ENCODE data around the gene DDAH1. TPM values are rescaled to one million over a fixed set of nuclear protein-coding genes. Genes with fewer than 3 reads are reported as not detected.
"Not testable (repeated sequence)": the region's sequence is repeated elsewhere in the genome, so short reads cannot be mapped to it uniquely, and the experiment has no call there.

Gene DDAH1
- total RNA-seq, 3 donors from 2014 or later: 0.16 to 0.48 (median 0.21) TPM

DNA sequence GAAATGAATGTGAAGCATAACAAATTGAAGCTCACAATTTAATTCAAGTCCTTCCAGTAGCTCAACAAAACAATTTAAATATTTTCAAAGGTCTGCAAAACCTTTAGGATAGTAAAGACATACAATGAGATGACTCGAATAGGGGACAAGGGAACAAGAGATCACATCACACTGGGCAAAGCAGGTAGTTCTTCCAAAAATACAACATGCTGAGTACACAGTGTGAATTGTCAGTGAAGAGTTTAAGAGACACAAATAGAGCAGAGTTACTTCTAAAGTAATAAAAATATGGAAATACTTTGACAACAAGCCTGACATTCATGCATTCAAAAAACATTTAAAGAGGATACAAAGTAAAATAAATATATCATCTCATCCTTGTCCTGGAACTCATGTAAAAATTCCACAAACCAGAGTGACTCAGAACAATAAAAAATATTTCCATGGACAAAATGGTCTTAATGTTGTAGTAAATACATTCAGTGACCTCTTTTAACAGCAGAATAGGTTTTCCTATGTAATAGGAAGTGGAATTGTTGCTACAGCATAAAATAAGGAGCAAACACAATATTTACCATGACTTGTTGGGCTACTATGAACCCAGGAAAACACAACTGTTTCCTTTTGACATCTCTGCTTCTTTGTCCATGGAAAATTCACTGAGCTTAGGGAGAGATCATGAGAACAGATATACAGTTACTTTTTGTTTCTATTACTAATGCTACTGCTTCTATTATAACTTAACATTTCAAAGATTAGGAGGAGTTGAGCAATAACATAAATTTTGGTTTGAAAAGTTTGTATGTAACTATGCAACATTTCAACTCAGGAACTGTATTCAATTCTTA, 104.9 kb downstream of the DDAH1 start:
- Mint-ChIP-seq H3K36me3 (ENCODE audit: insufficient read depth) (no peaks in the 10 kb centered on the region), H3K9me3 (no peaks in the 10 kb centered on the region), H3K4me3 (no peak overlapping the region), H3K27me3 (ENCODE audit: low read depth) (no peaks in the 10 kb centered on the region), H3K4me1 (ENCODE audit: low read depth) (no peaks in the 10 kb centered on the region)
- ATAC-seq (no peak), DNase-seq (no peak)

DNA sequence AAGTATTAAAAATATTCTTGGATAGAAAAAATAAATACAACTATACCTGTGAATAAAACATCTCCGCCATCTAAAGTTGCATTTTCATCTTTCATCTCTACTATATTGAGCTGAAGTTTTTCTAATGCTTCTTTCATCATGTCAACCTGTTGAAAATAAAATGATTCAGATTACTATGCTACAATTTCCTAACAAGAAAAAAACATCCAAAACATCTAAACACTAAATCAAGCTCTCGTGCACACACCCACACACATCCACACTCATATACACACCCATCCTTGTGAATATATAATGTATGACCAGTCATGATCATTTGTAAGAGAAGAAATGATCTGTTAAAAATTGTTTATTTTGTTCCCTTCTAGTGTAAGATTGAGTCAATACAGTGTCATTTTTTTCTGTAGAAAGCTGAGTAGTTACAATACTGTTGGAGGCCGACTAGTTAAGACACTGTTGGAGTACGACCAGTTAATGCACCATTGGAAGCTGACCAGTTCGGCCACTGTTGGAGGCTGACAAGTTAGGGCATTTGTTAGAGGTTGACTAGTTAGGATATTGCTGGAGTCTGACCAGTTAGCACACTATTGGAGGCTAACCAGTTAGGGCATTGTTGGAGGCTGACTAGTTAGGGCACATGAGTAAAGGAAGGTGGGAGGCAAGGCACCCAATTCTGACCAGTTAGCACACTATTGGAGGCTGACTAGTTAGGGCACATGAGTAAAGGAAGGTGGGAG, 106.1 kb downstream of the DDAH1 start:
- Mint-ChIP-seq H3K27me3 (ENCODE audit: low read depth) (peaks cover 3% of the 10 kb centered on the region), H3K36me3 (ENCODE audit: insufficient read depth) (no peaks in the 10 kb centered on the region), H3K4me1 (ENCODE audit: low read depth) (no peaks in the 10 kb centered on the region), H3K4me3 (no peak overlapping the region), H3K9me3 (no peaks in the 10 kb centered on the region)
- DNase-seq: no peak
- ATAC-seq: no peak

DNA sequence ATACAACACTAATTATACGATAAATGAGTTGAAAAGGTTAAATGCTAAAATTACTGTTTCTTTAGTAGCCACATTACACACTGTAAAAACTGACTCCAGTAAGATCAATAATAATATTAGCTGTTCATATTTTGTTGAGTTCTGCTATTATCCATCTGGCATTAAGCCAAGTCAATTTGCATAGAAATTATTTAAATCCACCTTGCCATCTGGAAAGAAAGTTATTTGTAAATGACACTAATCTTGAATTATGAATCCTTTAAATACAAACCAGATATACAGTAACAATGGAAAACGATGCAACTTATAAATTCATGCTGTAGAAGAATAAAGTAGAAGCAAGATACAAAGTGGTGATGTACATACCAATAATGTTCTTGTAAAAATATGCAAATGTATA, 107.1 kb downstream of the DDAH1 start:
- ATAC-seq: no peak
- Mint-ChIP-seq H3K4me1 (ENCODE audit: low read depth) (no peaks in the 10 kb centered on the region), H3K36me3 (ENCODE audit: insufficient read depth) (no peaks in the 10 kb centered on the region), H3K4me3 (no peak overlapping the region), H3K27me3 (ENCODE audit: low read depth) (peaks cover 5% of the 10 kb centered on the region), H3K9me3 (no peaks in the 10 kb centered on the region)
- DNase-seq: no peak

DNA sequence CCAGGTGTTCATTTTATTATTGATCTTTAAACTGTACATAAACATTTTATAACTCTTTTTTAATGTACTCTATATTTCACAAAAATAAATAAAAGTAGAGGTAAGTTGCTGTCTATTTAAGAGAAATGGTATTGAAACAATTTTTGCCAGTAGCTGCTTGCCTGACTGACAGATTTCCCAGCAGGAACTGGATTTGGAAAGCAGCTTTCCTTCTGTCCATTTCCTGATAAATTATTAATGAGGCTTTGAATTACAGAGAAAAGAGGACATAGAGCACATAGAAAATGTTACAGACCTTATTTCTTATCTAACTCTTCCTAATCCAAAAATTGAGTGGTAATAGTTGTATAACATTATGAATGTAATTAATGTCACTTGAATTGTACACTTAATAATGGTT, 108.8 kb downstream of the DDAH1 start:
- peaks cover 7% of the 10 kb centered on the region for H3K27me3 Mint-ChIP-seq (ENCODE audit: low read depth)
- H3K4me3 Mint-ChIP-seq: no peak overlapping the region
- no peak for DNase-seq
- no peaks in the 10 kb centered on the region for H3K36me3 Mint-ChIP-seq (ENCODE audit: insufficient read depth)
- no peak for ATAC-seq
- H3K4me1 Mint-ChIP-seq (ENCODE audit: low read depth): no peaks in the 10 kb centered on the region
- H3K9me3 Mint-ChIP-seq: no peaks in the 10 kb centered on the region

DNA sequence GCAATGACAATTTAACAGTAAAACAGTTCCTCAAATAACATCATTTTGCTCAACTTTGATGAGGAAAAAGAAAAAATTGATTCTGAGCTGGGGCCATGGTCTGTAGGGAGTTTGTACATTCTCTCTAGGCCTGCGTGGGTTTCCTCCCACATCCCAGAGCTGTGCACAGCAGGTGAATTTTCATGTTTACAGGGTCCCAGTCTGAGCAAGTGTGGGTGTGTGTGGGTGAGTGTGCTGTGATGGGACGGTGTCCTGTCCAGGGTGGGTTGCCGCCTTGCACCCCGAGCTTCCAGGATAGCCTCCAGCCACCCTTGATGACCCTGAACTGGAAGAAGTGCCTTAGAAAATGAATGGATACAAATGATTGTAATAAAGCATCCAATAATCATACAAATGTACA, 112.9 kb downstream of the DDAH1 start:
- no peaks in the 10 kb centered on the region for H3K4me1 Mint-ChIP-seq (ENCODE audit: low read depth)
- H3K36me3 Mint-ChIP-seq (ENCODE audit: insufficient read depth): no peaks in the 10 kb centered on the region
- ATAC-seq (no peak), DNase-seq (no peak)
- H3K27me3 Mint-ChIP-seq (ENCODE audit: low read depth): peaks cover 8% of the 10 kb centered on the region
- no peaks in the 10 kb centered on the region for H3K9me3 Mint-ChIP-seq
- no peak overlapping the region for H3K4me3 Mint-ChIP-seq

DNA sequence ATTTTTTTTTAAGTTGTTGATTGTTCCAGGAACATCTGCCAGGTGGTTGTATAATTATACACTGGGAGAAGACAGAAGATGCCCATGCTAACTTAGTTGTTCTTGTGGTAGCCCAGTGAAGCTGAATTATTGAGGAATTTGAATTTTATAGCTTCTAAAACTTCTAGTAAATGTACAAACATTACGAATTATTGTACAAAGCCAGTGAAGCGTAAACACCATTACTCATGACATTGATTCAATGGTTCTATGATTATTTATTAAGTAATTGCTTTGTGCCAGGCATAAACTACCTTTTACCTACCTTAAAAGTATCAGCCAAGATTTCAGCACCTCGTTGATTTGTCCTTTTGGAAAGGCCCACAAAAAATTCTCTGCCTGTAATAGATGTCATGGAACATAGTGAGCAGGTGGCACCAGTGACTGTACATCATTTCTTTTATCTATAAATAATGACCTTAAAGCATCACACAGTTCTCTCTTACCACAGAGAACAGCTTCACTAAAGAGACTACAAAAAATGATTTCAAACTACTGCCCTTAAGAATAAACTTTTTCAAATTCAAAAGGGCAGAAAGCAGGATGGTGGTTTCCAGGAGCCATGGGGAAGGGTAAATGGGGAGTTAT, 113.6 kb downstream of the DDAH1 start:
- no peak for ATAC-seq
- DNase-seq: no peak
- Mint-ChIP-seq H3K4me1 (ENCODE audit: low read depth) (no peaks in the 10 kb centered on the region), H3K27me3 (ENCODE audit: low read depth) (peaks cover 8% of the 10 kb centered on the region), H3K9me3 (no peaks in the 10 kb centered on the region), H3K36me3 (ENCODE audit: insufficient read depth) (no peaks in the 10 kb centered on the region), H3K4me3 (no peak overlapping the region)

DNA sequence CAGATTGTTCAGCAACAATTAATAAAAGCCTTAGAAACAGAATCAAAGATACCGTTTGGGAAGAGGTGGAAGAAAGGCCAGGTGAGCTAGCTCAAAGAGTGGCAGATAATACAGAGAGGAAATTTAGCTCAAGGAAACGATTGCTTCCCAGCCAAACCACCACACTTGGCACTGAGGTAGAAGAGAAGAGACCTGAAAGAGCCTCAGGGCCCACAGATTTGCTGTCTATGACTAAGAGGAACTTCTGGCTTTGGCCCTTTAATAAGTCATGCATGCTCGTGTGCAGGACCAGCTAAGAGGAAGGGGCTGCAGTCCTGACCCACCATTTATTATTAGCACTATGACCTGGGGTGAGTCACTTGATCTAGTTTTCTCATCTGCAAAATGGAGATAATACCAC, 115.7 kb downstream of the DDAH1 start:
- ATAC-seq: no peak
- Mint-ChIP-seq H3K36me3 (ENCODE audit: insufficient read depth) (no peaks in the 10 kb centered on the region), H3K4me3 (no peak overlapping the region)

DNA sequence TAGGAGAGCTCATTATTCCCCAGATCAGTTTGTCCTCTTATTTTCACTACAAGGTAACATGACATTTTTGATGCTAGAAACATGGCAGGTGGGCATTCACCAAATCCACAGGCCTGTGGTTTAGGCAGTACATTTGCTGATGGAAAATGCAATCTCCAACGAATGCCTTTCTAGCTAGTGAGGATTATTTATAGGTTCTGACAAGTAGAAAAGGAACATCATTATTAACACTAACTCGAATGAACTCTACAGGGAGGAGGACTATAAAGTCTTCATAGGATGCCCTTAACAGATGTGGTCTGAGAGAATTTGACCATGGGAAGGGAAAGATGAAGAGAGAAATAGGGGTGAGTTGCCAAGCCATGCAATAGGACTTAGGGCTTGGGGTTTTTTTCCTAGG, 117.1 kb downstream of the DDAH1 start:
- Mint-ChIP-seq H3K27me3 (ENCODE audit: low read depth) (peaks cover 6% of the 10 kb centered on the region), H3K36me3 (ENCODE audit: insufficient read depth) (no peaks in the 10 kb centered on the region), H3K4me1 (ENCODE audit: low read depth) (no peaks in the 10 kb centered on the region), H3K9me3 (no peaks in the 10 kb centered on the region), H3K4me3 (no peak overlapping the region)
- no peak for DNase-seq
- ATAC-seq: no peak

More for the DNA sequence above, 115.7 kb downstream of the DDAH1 start:
- Mint-ChIP-seq H3K4me1 (ENCODE audit: low read depth) (no peaks in the 10 kb centered on the region), H3K27me3 (ENCODE audit: low read depth) (peaks cover 11% of the 10 kb centered on the region), H3K9me3 (no peaks in the 10 kb centered on the region)
- DNase-seq: no peak

DNA sequence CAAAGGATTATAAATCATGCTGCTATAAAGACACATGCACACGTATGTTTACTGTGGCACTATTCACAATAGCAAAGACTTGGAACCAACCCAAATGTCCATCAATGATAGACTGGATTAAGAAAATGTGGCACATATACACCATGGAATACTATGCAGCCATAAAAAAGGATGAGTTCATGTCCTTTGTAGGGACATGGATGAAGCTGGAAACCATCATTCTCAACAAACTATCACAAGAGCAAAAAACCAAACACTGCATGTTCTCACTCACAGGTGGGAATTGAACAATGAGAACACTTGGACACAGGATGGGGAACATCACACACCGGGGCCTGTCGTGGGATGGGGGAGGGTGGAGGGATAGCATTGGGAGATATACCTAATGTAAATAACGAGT, 117.7 kb downstream of the DDAH1 start:
- not testable (repeated sequence) for H3K27me3 Mint-ChIP-seq (ENCODE audit: low read depth); H3K36me3 Mint-ChIP-seq (ENCODE audit: insufficient read depth); ATAC-seq; H3K9me3 Mint-ChIP-seq; H3K4me1 Mint-ChIP-seq (ENCODE audit: low read depth); H3K4me3 Mint-ChIP-seq; DNase-seq

DNA sequence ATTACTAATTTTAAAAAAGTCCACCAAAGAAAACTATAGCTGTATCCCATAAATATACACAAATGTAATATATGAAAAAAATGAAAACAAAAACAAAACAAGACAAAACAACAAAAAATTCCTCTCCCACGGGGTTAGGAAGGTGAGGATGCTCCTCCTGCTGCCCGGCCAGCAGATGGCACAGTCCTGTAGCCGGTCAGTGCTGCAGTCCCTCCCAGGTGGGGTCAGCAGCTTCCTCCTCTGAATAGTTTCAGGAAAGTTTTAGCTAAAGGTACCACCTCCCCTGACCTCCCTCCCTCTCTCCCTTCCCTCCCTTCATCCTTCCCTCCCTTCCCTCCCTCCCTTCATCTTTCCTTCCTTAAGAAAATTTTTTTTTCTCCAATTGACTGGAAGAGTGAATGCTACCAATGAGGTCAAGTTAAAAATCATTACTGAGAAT, 120.7 kb downstream of the DDAH1 start:
- H3K4me3 Mint-ChIP-seq: no peak overlapping the region

DNA sequence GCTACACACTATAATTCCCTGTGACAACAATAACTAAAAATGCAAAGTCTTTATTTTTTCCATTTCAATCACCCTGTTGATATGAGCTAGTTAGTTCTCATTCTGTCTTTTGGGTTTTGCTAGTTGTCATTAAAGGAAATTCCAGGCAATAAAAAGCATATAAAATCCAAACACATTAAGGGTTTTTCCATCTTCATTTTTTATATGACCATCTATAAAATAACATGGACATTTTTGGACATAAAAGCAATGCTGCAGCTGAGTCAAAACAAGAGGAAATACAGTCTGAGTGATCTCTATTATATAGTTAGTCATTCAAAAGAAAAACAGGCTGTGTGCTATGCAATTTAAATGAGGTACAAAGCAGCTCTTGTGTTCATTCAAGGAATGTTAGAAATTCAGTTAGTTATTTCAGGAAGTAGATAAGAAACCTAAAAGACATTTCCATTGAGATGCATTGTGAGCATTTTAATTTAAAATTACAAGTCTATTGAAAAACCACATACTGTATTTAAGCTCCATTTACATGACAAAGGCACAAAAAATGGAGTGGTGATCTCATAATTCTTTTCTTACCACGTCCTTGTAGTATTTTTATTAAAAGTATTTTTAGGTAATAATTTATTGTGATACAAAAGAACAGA, 121.2 kb downstream of the DDAH1 start:
- Mint-ChIP-seq H3K27me3 (ENCODE audit: low read depth) (peaks cover 16% of the 10 kb centered on the region), H3K4me1 (ENCODE audit: low read depth) (no peaks in the 10 kb centered on the region), H3K9me3 (no peaks in the 10 kb centered on the region), H3K36me3 (ENCODE audit: insufficient read depth) (no peaks in the 10 kb centered on the region), H3K4me3 (no peak overlapping the region)
- ATAC-seq (no peak), DNase-seq (no peak)

More for the DNA sequence above, 120.7 kb downstream of the DDAH1 start:
- DNase-seq: no peak
- no peak for ATAC-seq
- Mint-ChIP-seq H3K4me1 (ENCODE audit: low read depth) (no peaks in the 10 kb centered on the region), H3K27me3 (ENCODE audit: low read depth) (peaks cover 15% of the 10 kb centered on the region), H3K9me3 (no peaks in the 10 kb centered on the region), H3K36me3 (ENCODE audit: insufficient read depth) (no peaks in the 10 kb centered on the region)

DNA sequence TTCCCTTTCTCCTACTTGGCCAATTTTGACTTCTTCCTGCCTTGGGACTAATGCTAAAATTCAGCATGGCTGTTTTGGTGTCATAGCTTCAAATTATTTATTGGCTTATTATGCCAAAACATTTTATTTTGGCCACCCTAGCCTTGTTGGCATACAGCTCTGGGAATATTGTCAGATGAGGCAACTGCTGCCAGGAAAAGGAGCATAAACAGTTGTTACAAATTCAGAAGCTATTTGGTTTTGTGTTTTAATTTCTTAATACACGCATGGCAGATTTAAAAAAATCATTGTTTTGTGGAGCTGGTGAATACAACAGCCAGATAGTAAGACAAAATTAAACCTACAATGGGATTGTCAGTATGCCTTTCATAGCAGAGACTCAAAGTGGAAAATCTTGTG, 121.7 kb downstream of the DDAH1 start:
- Mint-ChIP-seq H3K9me3 (no peaks in the 10 kb centered on the region), H3K36me3 (ENCODE audit: insufficient read depth) (no peaks in the 10 kb centered on the region), H3K27me3 (ENCODE audit: low read depth) (peaks cover 14% of the 10 kb centered on the region), H3K4me1 (ENCODE audit: low read depth) (no peaks in the 10 kb centered on the region), H3K4me3 (no peak overlapping the region)
- DNase-seq (no peak), ATAC-seq (no peak)

DNA sequence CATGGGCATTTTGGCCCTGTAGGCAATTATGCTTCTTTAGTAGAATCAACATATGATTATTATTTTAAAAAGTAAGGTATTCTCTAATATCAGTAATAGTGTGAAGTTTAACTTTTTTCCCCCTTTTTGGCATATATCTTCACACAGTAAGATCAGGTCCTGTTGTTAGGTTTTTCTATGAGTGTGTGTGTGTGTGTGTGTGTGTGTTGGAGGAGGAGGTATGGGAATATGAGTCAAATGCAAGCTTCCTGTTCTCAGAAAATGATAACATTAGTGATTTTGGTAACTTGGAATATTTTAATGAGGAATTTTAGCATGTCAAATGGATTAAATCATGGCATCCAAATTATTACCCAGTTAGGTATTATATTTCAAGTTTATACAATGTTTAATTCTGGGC, 122.8 kb downstream of the DDAH1 start:
- Mint-ChIP-seq H3K27me3 (ENCODE audit: low read depth) (peaks cover 14% of the 10 kb centered on the region), H3K4me3 (no peak overlapping the region)
- no peak for ATAC-seq

DNA sequence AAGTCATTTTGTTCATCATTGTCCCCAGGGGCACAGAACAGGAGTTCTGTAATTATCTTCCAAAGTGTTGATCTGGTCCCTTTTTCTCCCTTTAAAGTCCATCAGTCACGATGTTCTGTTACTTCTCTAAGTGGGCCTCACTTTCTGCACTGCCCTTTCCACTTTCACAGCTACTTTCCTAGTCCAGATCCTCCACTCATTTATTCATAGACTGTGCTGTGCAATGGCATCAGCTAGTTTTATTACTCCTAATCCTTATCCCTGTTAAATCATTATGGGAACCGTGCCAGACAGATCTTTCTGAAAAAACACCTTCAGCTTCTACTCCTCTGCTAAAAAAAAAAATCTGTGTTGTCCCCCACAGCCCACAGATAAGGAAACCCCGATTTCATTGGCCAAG, 124.5 kb downstream of the DDAH1 start:
- H3K4me3 Mint-ChIP-seq: no peak overlapping the region
- H3K9me3 Mint-ChIP-seq: no peaks in the 10 kb centered on the region
- H3K27me3 Mint-ChIP-seq (ENCODE audit: low read depth): peaks cover 12% of the 10 kb centered on the region
- no peak for ATAC-seq
- H3K4me1 Mint-ChIP-seq (ENCODE audit: low read depth): no peaks in the 10 kb centered on the region
- H3K36me3 Mint-ChIP-seq (ENCODE audit: insufficient read depth): no peaks in the 10 kb centered on the region
- no peak for DNase-seq

More for the DNA sequence above, 122.8 kb downstream of the DDAH1 start:
- H3K9me3 Mint-ChIP-seq: no peaks in the 10 kb centered on the region
- DNase-seq: no peak
- H3K36me3 Mint-ChIP-seq (ENCODE audit: insufficient read depth): no peaks in the 10 kb centered on the region
- no peaks in the 10 kb centered on the region for H3K4me1 Mint-ChIP-seq (ENCODE audit: low read depth)

Data from activated T-cell treated with anti-CD3 and anti-CD28 coated beads, Interleukin-2, amount 50 U/mL, for 4 hours (primary cell).